ENCODE results near the gene CREB1.
"Not testable (repeated sequence)": the region's sequence is repeated elsewhere in the genome, so short reads cannot be mapped to it uniquely, and the experiment has no call there.

CREB1 gene

GRCh38 chr2:207529330-207530159 lies at the start of gene CREB1:
Gene CREB1 (plus strand): TSS chr2:207529962. CDS start chr2:207555636, 25,674 bp downstream.
- peak; percentile 99 for DNase-seq

- DNase-seq, result no peak
Measured at GRCh38 chr2:207480521-207481040, 49.2 kb upstream of the CREB1 start.

GRCh38 chr2:207481924-207482323 lies 47.8 kb upstream of the CREB1 start:
- DNase-seq, result no peak

- DNase-seq, result peak; percentile 74
Measured at GRCh38 chr2:207482630-207483029, 47.1 kb upstream of the CREB1 start.

GRCh38 chr2:207483066-207483465 lies 46.7 kb upstream of the CREB1 start:
- no peak for DNase-seq

GRCh38 chr2:207483477-207483876 lies 46.3 kb upstream of the CREB1 start:
- peak; percentile 78 for DNase-seq

- no peak for DNase-seq
Measured at GRCh38 chr2:207484444-207485391, 45.0 kb upstream of the CREB1 start.

GRCh38 chr2:207487650-207488311 lies 42.0 kb upstream of the CREB1 start:
- peak; percentile 80 for DNase-seq

- DNase-seq, result no peak
Measured at GRCh38 chr2:207489251-207489650, 40.5 kb upstream of the CREB1 start.

GRCh38 chr2:207490441-207490840 lies 39.3 kb upstream of the CREB1 start:
- no peak for DNase-seq

GRCh38 chr2:207491086-207491485 lies 38.7 kb upstream of the CREB1 start:
- no peak for DNase-seq

GRCh38 chr2:207491956-207492355 lies 37.8 kb upstream of the CREB1 start:
- DNase-seq, result no peak

GRCh38 chr2:207492461-207492860 lies 37.3 kb upstream of the CREB1 start:
- no peak for DNase-seq

GRCh38 chr2:207494137-207494536 lies 35.6 kb upstream of the CREB1 start:
- DNase-seq, result no peak

GRCh38 chr2:207496936-207497335 lies 32.8 kb upstream of the CREB1 start:
- DNase-seq, result not testable (repeated sequence)

GRCh38 chr2:207497596-207497995 lies 32.2 kb upstream of the CREB1 start:
- DNase-seq, result no peak

- no peak for DNase-seq
Measured at GRCh38 chr2:207498427-207498826, 31.3 kb upstream of the CREB1 start.

GRCh38 chr2:207499114-207499513 lies 30.6 kb upstream of the CREB1 start:
- DNase-seq, result no peak

- no peak for DNase-seq
Measured at GRCh38 chr2:207501802-207502576, 27.8 kb upstream of the CREB1 start.

- DNase-seq, result no peak
Measured at GRCh38 chr2:207502577-207503198, 27.1 kb upstream of the CREB1 start.

GRCh38 chr2:207503234-207503633 lies 26.5 kb upstream of the CREB1 start:
- DNase-seq, result no peak

All from HCEC 1CT (cell line).